Loucy (cell line): Measurements from ENCODE around the gene DNAH14.

Experiments used
- EZH2phosphoT487 ChIP-seq: fragments of 200-600 bp; IDR thresholded peaks from 2 replicates; pipeline ENCODE4 v1.6.1; 2018; ENCODE audit warnings: antibody characterized with exemption, mild to moderate bottlenecking, moderate library complexity, borderline replicate concordance
- TF ChIP-seq, protein P1 (sequence below): fragments of 200-600 bp; sonication (generic); conservative IDR thresholded peaks from 2 replicates; pipeline ENCODE4 v1.5.1; 2014; ENCODE audit warnings: mild to moderate bottlenecking, antibody characterized with exemption, low read length

DNA sequence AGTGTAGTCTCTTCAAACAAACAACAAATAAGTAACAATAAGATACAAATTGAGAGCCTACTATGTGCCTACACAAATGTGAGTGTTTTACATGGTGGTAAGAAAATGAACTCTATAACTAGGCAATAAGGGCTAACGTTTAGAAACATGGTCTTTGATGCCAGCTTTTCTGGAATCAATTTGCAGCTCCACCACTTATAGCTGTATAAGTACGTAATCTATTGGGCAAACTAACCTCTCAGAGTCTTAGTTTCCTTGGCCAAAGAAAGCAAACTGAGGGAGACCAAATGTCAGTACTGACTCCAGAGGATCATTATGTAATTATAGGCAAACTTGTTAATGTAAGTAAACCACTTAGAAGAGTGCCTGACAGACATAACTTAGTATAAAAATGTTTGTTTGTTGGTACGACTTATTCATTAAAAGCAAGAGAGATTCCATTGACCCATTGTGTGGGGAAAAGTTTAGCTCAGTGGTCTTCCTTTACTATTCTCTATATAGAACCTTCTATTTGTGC, 438.6 kb downstream of the DNAH14 start:
- TF ChIP-seq, protein P1, sequence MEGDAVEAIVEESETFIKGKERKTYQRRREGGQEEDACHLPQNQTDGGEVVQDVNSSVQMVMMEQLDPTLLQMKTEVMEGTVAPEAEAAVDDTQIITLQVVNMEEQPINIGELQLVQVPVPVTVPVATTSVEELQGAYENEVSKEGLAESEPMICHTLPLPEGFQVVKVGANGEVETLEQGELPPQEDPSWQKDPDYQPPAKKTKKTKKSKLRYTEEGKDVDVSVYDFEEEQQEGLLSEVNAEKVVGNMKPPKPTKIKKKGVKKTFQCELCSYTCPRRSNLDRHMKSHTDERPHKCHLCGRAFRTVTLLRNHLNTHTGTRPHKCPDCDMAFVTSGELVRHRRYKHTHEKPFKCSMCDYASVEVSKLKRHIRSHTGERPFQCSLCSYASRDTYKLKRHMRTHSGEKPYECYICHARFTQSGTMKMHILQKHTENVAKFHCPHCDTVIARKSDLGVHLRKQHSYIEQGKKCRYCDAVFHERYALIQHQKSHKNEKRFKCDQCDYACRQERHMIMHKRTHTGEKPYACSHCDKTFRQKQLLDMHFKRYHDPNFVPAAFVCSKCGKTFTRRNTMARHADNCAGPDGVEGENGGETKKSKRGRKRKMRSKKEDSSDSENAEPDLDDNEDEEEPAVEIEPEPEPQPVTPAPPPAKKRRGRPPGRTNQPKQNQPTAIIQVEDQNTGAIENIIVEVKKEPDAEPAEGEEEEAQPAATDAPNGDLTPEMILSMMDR: no peak
- no peak for TF ChIP-seq EZH2phosphoT487
